Lung (tissue), 12 donors: ENCODE data around the gene TSPAN16. TPM values are rescaled to one million over a fixed set of nuclear protein-coding genes. Genes with fewer than 3 reads are reported as not detected.

Source experiments
- ATAC-seq: fragments of 200-7000 bp; cut with Tn5 transposase; one replicate; pipeline ENCODE4 v1.9.1; 2020; ENCODE audit warnings: moderate number of reproducible peaks; ENCODE audit not compliant: insufficient read depth, low FRiP score
- DNase-seq, 3 donors: peaks; one replicate each; pipeline ENCODE4 v3.0.0-alpha.2; 2013 to 2017
- H3K27ac ChIP-seq, 2 donors: one replicate each; pipeline ENCODE4 v1.5.1; 2013; ENCODE audit warnings: mild to moderate bottlenecking in 2 of 2, moderate library complexity in 2 of 2, control low read depth in 1 of 2, inconsistent platforms in 1 of 2, low read depth in 1 of 2, low read length in 1 of 2
- H3K27me3 ChIP-seq, 3 donors: one replicate each; pipeline ENCODE4 v1.5.1; 2013; ENCODE audit warnings: low read length in 2 of 3; ENCODE audit not compliant: control insufficient read depth in 3 of 3, insufficient read depth in 3 of 3
- H3K36me3 ChIP-seq, 4 donors: one replicate each; pipeline ENCODE4 v1.5.1; 2013; ENCODE audit warnings: low read length in 4 of 4, mild to moderate bottlenecking in 1 of 4, moderate library complexity in 1 of 4; ENCODE audit not compliant: control insufficient read depth in 4 of 4, insufficient read depth in 4 of 4
- H3K4me1 ChIP-seq, 5 donors: one replicate each; pipeline ENCODE4 v1.5.1; 2013; ENCODE audit warnings: low read length in 5 of 5, mild to moderate bottlenecking in 2 of 5, moderate library complexity in 1 of 5; ENCODE audit not compliant: control insufficient read depth in 5 of 5, insufficient read depth in 5 of 5
- H3K4me3 ChIP-seq: one replicate; pipeline ENCODE4 v1.5.1; 2013; ENCODE audit warnings: mild to moderate bottlenecking, control low read depth, moderate library complexity
- H3K9ac ChIP-seq, 2 donors: one replicate each; pipeline ENCODE4 v1.5.1; 2013; ENCODE audit warnings: low read length in 2 of 2, control low read depth in 1 of 2; ENCODE audit not compliant: insufficient read depth in 1 of 2
- H3K9me3 ChIP-seq, 4 donors: one replicate each; pipeline ENCODE4 v1.5.1; 2013; ENCODE audit warnings: low read length in 3 of 4, mild to moderate bottlenecking in 1 of 4, moderate library complexity in 1 of 4; ENCODE audit not compliant: control insufficient read depth in 4 of 4, insufficient read depth in 3 of 4
- CTCF ChIP-seq: IDR thresholded peaks from 2 replicates; pipeline ENCODE4 v1.5.1; 2012; ENCODE audit warnings: mild to moderate bottlenecking; ENCODE audit errors: control extremely low read depth, extremely low read depth
- WGBS, 2 donors: extraction: QIAGEN DNeasy Blood & Tissue Kit; methylation state at CpG; one replicate each; pipeline ENCODE4 v1.1.7; 2013; 5-methylcytosine and 5-hydroxymethylcytosine counted together
- polyA plus RNA-seq, 2 donors: library from polyadenylated mRNA; stranded (reverse); fragments of 200-250 nt; gene quantifications; one replicate each; pipeline ENCODE4 v1.2.1, GENCODE V29; 2013
- total RNA-seq, 2 donors: library from RNA; depleted of rRNA in 1 of 2; stranded (reverse); fragments of >200 nt in 1 of 2; gene quantifications; one replicate each; pipeline ENCODE4 v1.2.1, GENCODE V29; 2014 to 2021
- donor health status: control.
- donor health status: control.
- donor health status: Bipolar disorder and iron deficiency.
- donor health status: healthy.
- donor health status: DM: yes; HTN: yes; CAD: no.

TSPAN16 gene
- total and polyA plus RNA-seq, 4 donors = not detected

GRCh38 chr19:11363881-11364280 lies 67.9 kb downstream of the TSPAN16 start:
- peaks cover 0 to 41% (median 11%) of the 10 kb centered on the region in 4 donors for H3K36me3 ChIP-seq
- H3K27me3 ChIP-seq = no peaks in the 10 kb centered on the region
- no peak for TF ChIP-seq CTCF
- no peak overlapping the region for H3K27ac ChIP-seq
- no peak for ATAC-seq
- H3K9ac ChIP-seq = no peak overlapping the region
- peaks cover 0 to 1% (median 0%) of the 10 kb centered on the region in 4 donors for H3K9me3 ChIP-seq
- DNase-seq = no peak
- H3K4me3 ChIP-seq = no peak overlapping the region
- no peaks in the 10 kb centered on the region for H3K4me1 ChIP-seq
- 94 to 97% methylated on average over 10 of the region's 10 CpGs for WGBS, 2 donors

- H3K9ac ChIP-seq = no peak overlapping the region
- H3K4me1 ChIP-seq = no peaks in the 10 kb centered on the region
- WGBS, 2 donors = 94 to 95% methylated on average over 23 to 27 of the region's 28 CpGs
- H3K36me3 ChIP-seq = peaks cover 0 to 41% (median 9%) of the 10 kb centered on the region in 4 donors
- no peak overlapping the region for H3K4me3 ChIP-seq
- ATAC-seq = no peak
- no peak for TF ChIP-seq CTCF
- H3K27ac ChIP-seq = no peak overlapping the region
- H3K9me3 ChIP-seq = peaks cover 0 to 1% (median 0%) of the 10 kb centered on the region in 4 donors
- H3K27me3 ChIP-seq = no peaks in the 10 kb centered on the region
- DNase-seq = no peak
Measured at GRCh38 chr19:11364296-11364904, 68.4 kb downstream of the TSPAN16 start.

DNA sequence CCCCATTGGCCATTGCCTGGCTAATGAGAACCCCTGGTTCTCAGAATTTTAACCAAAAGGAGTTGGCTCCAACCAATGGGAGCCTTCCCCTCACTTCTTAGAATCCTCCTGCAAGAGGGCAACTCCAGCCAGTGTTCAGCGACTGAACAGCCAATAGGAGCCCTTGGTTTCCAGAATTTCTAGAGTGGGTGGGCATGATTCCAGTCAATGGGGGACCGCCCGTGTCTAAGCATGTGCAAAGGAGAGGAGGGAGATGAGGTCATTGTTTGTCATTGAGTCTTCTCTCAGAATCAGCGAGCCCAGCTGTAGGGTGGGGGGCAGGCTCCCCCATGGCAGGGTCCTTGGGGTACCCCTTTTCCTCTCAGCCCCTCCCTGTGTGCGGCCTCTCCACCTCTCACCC lies 69.0 kb downstream of the TSPAN16 start:
- H3K27me3 ChIP-seq = no peaks in the 10 kb centered on the region
- no peak for TF ChIP-seq CTCF
- DNase-seq (no peak), ATAC-seq (no peak)
- peaks cover 0 to 1% (median 0%) of the 10 kb centered on the region in 4 donors for H3K9me3 ChIP-seq
- H3K4me3 ChIP-seq = no peak overlapping the region
- H3K36me3 ChIP-seq = peaks cover 0 to 36% (median 9%) of the 10 kb centered on the region in 4 donors
- no peak overlapping the region for H3K27ac ChIP-seq
- no peaks in the 10 kb centered on the region for H3K4me1 ChIP-seq
- H3K9ac ChIP-seq = no peak overlapping the region
- WGBS, 2 donors = 80 to 90% methylated on average over 5 of the region's 5 CpGs

Other genes starting within 250 kb of the TSPAN16 start
- 100 to 1,000 TPM; 270 to 271 TPM for gene LDLR, start 206.7 kb upstream of the TSPAN16 start, total RNA-seq
- 100 to 1,000 TPM in 1 of 2 donors, 10 to 100 TPM in 1; 52.1 to 131 TPM for gene LDLR, start 206.7 kb upstream of the TSPAN16 start, polyA plus RNA-seq
- 1 to 10 TPM; 2.5 to 5.3 TPM for gene SPC24, start 140.4 kb upstream of the TSPAN16 start, total RNA-seq
- gene SPC24, start 140.4 kb upstream of the TSPAN16 start, polyA plus RNA-seq = 1 to 10 TPM; 1.3 to 6.5 TPM
- gene KANK2, start 98.6 kb upstream of the TSPAN16 start, total RNA-seq = 100 to 1,000 TPM; 129 to 164 TPM
- gene KANK2, start 98.6 kb upstream of the TSPAN16 start, polyA plus RNA-seq = 10 to 100 TPM; 90.1 to 96.8 TPM
- gene ANGPTL8, start 56.5 kb upstream of the TSPAN16 start, total RNA-seq = not detected
- gene ANGPTL8, start 56.5 kb upstream of the TSPAN16 start, polyA plus RNA-seq = 1 to 10 TPM in 1 of 2 donors, under 1 TPM in 1; 0.19 to 1.0 TPM
- 100 to 1,000 TPM in 1 of 2 donors, 10 to 100 TPM in 1; 60.2 to 129 TPM for gene DOCK6, start 33.6 kb upstream of the TSPAN16 start, total RNA-seq
- gene DOCK6, start 33.6 kb upstream of the TSPAN16 start, polyA plus RNA-seq = 10 to 100 TPM; 38.6 to 87.3 TPM
- 10 to 100 TPM; 28.0 to 73.2 TPM for gene RAB3D, start 43.5 kb downstream of the TSPAN16 start, total RNA-seq
- 10 to 100 TPM; 16.0 to 18.6 TPM for gene RAB3D, start 43.5 kb downstream of the TSPAN16 start, polyA plus RNA-seq
- gene TMEM205, start 50.1 kb downstream of the TSPAN16 start, total RNA-seq = 100 to 1,000 TPM; 101 to 125 TPM
- gene TMEM205, start 50.1 kb downstream of the TSPAN16 start, polyA plus RNA-seq = 100 to 1,000 TPM; 129 to 166 TPM
- 10 to 100 TPM; 25.8 to 26.5 TPM for gene CCDC159, start 50.4 kb downstream of the TSPAN16 start, total RNA-seq
- gene CCDC159, start 50.4 kb downstream of the TSPAN16 start, polyA plus RNA-seq = 10 to 100 TPM; 40.9 to 55.2 TPM
- 10 to 100 TPM in 1 of 2 donors, 1 to 10 TPM in 1; 9.1 to 33.2 TPM for gene PLPPR2, start 59.3 kb downstream of the TSPAN16 start, total RNA-seq
- 10 to 100 TPM; 15.3 to 35.1 TPM for gene PLPPR2, start 59.3 kb downstream of the TSPAN16 start, polyA plus RNA-seq
- gene SWSAP1, start 78.5 kb downstream of the TSPAN16 start, total RNA-seq = 1 to 10 TPM; 1.1 to 4.1 TPM
- 1 to 10 TPM; 3.5 to 4.0 TPM for gene SWSAP1, start 78.5 kb downstream of the TSPAN16 start, polyA plus RNA-seq
- 10 to 100 TPM; 14.5 to 20.6 TPM for gene EPOR, start 88.2 kb downstream of the TSPAN16 start, total RNA-seq
- gene EPOR, start 88.2 kb downstream of the TSPAN16 start, polyA plus RNA-seq = 10 to 100 TPM in 1 of 2 donors, 1 to 10 TPM in 1; 8.7 to 14.7 TPM
- 10 to 100 TPM; 35.2 to 45.2 TPM for gene RGL3, start 123.2 kb downstream of the TSPAN16 start, total RNA-seq
- gene RGL3, start 123.2 kb downstream of the TSPAN16 start, polyA plus RNA-seq = 10 to 100 TPM; 10.4 to 39.3 TPM
- 1 to 10 TPM; 3.9 to 9.8 TPM for gene ODAD3, start 139.0 kb downstream of the TSPAN16 start, total RNA-seq
- 1 to 10 TPM; 2.0 to 4.5 TPM for gene ODAD3, start 139.0 kb downstream of the TSPAN16 start, polyA plus RNA-seq
- 100 to 1,000 TPM; 115 to 315 TPM for gene PRKCSH, start 139.5 kb downstream of the TSPAN16 start, total RNA-seq
- gene PRKCSH, start 139.5 kb downstream of the TSPAN16 start, polyA plus RNA-seq = 100 to 1,000 TPM; 142 to 174 TPM
- gene ELAVL3, start 184.9 kb downstream of the TSPAN16 start, total RNA-seq = under 1 TPM in 1 of 2 donors, not detected in 1; 0.34 TPM
- under 1 TPM in 1 of 2 donors, not detected in 1; 0.15 TPM for gene ELAVL3, start 184.9 kb downstream of the TSPAN16 start, polyA plus RNA-seq
- 10 to 100 TPM in 1 of 2 donors, 1 to 10 TPM in 1; 5.4 to 12.9 TPM for gene ZNF653, start 209.7 kb downstream of the TSPAN16 start, total RNA-seq
- gene ZNF653, start 209.7 kb downstream of the TSPAN16 start, polyA plus RNA-seq = 10 to 100 TPM in 1 of 2 donors, 1 to 10 TPM in 1; 7.7 to 10.2 TPM
- gene ECSIT, start 233.0 kb downstream of the TSPAN16 start, total RNA-seq = 10 to 100 TPM; 31.7 to 46.4 TPM
- 10 to 100 TPM; 34.4 to 58.8 TPM for gene ECSIT, start 233.0 kb downstream of the TSPAN16 start, polyA plus RNA-seq
- 10 to 100 TPM; 16.5 to 34.9 TPM for gene CNN1, start 242.7 kb downstream of the TSPAN16 start, total RNA-seq
- 10 to 100 TPM; 17.2 to 27.8 TPM for gene CNN1, start 242.7 kb downstream of the TSPAN16 start, polyA plus RNA-seq